ENCODE data around the gene TRIM32.

The TRIM32 gene

DNA sequence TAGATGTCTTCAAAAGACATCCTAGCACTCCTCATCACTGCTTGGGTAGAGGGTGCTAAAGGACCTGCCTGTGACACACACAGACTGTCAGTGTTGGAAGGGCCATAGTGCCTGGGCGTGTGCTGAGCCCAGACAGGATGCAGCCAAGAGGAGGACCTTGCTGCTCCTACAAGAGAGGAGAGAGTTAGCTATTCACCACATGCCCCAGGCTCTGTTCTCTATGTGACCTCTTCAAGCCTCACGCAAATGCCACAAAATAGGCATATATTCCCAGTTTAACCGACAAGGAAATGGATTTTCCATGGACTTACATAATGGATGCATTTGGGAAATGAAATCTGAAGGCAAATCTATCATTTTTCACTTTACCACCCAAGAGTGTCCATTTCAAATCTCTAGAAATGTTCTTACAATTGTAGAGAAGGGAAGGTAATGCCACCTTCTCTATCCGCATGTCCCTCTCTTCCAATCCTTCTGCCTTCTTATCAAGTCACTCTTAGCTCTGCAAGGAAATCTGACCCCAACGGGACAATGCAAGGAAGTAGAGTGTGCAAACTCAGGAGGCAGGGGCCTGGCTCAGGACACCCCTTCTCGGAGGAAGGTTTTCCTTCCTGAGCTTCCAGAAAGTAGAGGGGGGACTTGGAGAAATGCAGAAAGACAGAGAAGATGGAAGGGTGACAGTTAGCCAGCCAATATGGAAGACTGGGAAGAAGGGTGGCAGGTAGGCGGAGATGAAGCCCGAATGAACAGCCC, 49.5 kb downstream of the TRIM32 start:
- no peaks in the 10 kb centered on the region for H3K79me2 ChIP-seq (ENCODE audit: insufficient read depth, low read length)
- no peaks in the 10 kb centered on the region for H3K4me1 ChIP-seq (ENCODE audit: insufficient read depth, low read length, poor library complexity, severe bottlenecking)
- H3K4me2 ChIP-seq (ENCODE audit: low read depth, low read length, poor library complexity, severe bottlenecking), result no peak overlapping the region
- H3K27me3 ChIP-seq (ENCODE audit: insufficient read depth, low read length, poor library complexity, severe bottlenecking), result no peaks in the 10 kb centered on the region
- TF ChIP-seq, protein P1, sequence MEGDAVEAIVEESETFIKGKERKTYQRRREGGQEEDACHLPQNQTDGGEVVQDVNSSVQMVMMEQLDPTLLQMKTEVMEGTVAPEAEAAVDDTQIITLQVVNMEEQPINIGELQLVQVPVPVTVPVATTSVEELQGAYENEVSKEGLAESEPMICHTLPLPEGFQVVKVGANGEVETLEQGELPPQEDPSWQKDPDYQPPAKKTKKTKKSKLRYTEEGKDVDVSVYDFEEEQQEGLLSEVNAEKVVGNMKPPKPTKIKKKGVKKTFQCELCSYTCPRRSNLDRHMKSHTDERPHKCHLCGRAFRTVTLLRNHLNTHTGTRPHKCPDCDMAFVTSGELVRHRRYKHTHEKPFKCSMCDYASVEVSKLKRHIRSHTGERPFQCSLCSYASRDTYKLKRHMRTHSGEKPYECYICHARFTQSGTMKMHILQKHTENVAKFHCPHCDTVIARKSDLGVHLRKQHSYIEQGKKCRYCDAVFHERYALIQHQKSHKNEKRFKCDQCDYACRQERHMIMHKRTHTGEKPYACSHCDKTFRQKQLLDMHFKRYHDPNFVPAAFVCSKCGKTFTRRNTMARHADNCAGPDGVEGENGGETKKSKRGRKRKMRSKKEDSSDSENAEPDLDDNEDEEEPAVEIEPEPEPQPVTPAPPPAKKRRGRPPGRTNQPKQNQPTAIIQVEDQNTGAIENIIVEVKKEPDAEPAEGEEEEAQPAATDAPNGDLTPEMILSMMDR (conservative IDR thresholded peaks at IDR 0.05; ENCODE audit: low read length), result no peak
- no peak for TF ChIP-seq EZH2phosphoT487 (IDR thresholded peaks at IDR 0.05; ENCODE audit: borderline replicate concordance)
- no peak overlapping the region for H2AFZ ChIP-seq (ENCODE audit: low read length)
- no peaks in the 10 kb centered on the region for H4K20me1 ChIP-seq (ENCODE audit: insufficient read depth, low read length, poor library complexity, severe bottlenecking)
- no peaks in the 10 kb centered on the region for H3K9me3 ChIP-seq (ENCODE audit: insufficient read depth, low read depth, low read length)
- no peaks in the 10 kb centered on the region for H3K36me3 ChIP-seq (ENCODE audit: insufficient read depth, low read length)
- no peaks in the 10 kb centered on the region for H3F3A ChIP-seq (ENCODE audit: low read depth)
- no peaks in the 10 kb centered on the region for H3K9me2 ChIP-seq (replicated peaks; ENCODE audit: low read depth, low read length)
- H3K9ac ChIP-seq (ENCODE audit: low read depth, low read length, poor library complexity, severe bottlenecking), result no peak overlapping the region
- H3K4me3 ChIP-seq (ENCODE audit: low read length, poor library complexity, severe bottlenecking), result no peak overlapping the region

DNA sequence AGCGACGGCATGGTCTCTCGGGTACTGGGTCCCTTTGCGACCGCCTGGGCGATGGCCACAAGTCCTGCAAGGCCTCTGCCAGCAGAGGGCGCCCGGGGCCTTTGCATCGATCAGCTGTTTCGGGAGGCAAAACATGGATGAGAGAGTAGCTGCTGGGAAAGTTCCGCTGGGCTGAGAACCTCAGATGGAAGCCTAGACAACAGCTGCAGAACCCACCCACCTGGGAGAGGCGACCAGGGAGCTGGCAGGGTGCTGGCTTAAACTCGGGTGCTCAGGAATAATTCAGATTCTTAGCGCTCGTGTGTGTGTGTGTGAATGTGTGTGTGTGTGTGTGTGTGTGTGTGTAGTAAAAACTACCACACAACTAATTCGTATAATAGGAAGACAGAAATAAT, 50.0 kb downstream of the TRIM32 start:
- H3K4me3 ChIP-seq (ENCODE audit: low read length, poor library complexity, severe bottlenecking), result no peak overlapping the region
- no peak overlapping the region for H3K9ac ChIP-seq (ENCODE audit: low read depth, low read length, poor library complexity, severe bottlenecking)
- TF ChIP-seq, protein P1 (conservative IDR thresholded peaks at IDR 0.05; ENCODE audit: low read length), result peak; percentile 84
- TF ChIP-seq EZH2phosphoT487 (IDR thresholded peaks at IDR 0.05; ENCODE audit: borderline replicate concordance), result no peak
- no peaks in the 10 kb centered on the region for H3K4me1 ChIP-seq (ENCODE audit: insufficient read depth, low read length, poor library complexity, severe bottlenecking)
- no peaks in the 10 kb centered on the region for H3K79me2 ChIP-seq (ENCODE audit: insufficient read depth, low read length)
- H3K27me3 ChIP-seq (ENCODE audit: insufficient read depth, low read length, poor library complexity, severe bottlenecking), result no peaks in the 10 kb centered on the region
- no peak overlapping the region for H3K4me2 ChIP-seq (ENCODE audit: low read depth, low read length, poor library complexity, severe bottlenecking)
- H2AFZ ChIP-seq (ENCODE audit: low read length), result no peak overlapping the region
- no peaks in the 10 kb centered on the region for H3K9me2 ChIP-seq (replicated peaks; ENCODE audit: low read depth, low read length)
- no peaks in the 10 kb centered on the region for H3F3A ChIP-seq (ENCODE audit: low read depth)
- H3K36me3 ChIP-seq (ENCODE audit: insufficient read depth, low read length), result no peaks in the 10 kb centered on the region
- H4K20me1 ChIP-seq (ENCODE audit: insufficient read depth, low read length, poor library complexity, severe bottlenecking), result no peaks in the 10 kb centered on the region
- H3K9me3 ChIP-seq (ENCODE audit: insufficient read depth, low read depth, low read length), result no peaks in the 10 kb centered on the region

DNA sequence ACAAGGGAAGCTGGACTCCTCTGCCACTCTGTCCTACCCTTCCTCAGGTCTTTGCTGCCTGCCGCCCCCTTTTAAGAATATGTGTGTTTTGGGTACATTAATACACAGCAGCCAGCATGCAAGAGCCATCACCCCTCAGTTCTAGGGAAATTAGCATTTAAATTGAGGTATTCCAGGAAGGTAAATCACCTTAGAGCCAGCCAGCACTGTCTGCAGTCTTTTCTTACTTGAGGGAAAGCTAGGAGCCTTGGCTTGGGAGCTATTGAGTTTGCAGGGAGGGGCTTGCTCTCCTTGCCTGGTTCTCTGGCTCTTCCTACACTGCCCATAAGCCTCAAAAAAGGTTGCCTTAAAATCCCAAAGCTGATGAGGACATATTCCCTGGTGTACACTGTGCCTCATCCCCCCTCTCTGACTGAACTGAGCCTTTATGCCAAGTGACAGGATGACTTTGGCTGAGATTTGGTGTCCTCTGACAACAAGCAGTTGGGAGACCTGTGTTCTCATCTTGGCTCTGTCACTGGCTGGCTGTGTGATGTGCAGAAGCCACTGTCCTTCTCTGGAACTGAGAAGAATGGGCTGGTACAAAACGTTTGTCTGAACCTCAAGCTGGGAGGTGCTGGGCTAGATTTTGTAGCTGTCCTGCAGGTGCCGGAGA, 54.1 kb downstream of the TRIM32 start:
- H3K27me3 ChIP-seq (ENCODE audit: insufficient read depth, low read length, poor library complexity, severe bottlenecking), result no peaks in the 10 kb centered on the region

More for the DNA sequence above, 54.1 kb downstream of the TRIM32 start:
- Histone ChIP-seq H3K4me2 (ENCODE audit: low read depth, low read length, poor library complexity, severe bottlenecking) (no peak overlapping the region), H4K20me1 (ENCODE audit: insufficient read depth, low read length, poor library complexity, severe bottlenecking) (no peaks in the 10 kb centered on the region), H3K9me3 (ENCODE audit: insufficient read depth, low read depth, low read length) (no peaks in the 10 kb centered on the region), H3K9ac (ENCODE audit: low read depth, low read length, poor library complexity, severe bottlenecking) (no peak overlapping the region), H3F3A (ENCODE audit: low read depth) (no peaks in the 10 kb centered on the region), H3K4me3 (ENCODE audit: low read length, poor library complexity, severe bottlenecking) (no peak overlapping the region), H2AFZ (ENCODE audit: low read length) (no peak overlapping the region), H3K4me1 (ENCODE audit: insufficient read depth, low read length, poor library complexity, severe bottlenecking) (no peaks in the 10 kb centered on the region), H3K9me2 (replicated peaks; ENCODE audit: low read depth, low read length) (no peaks in the 10 kb centered on the region), H3K79me2 (ENCODE audit: insufficient read depth, low read length) (no peaks in the 10 kb centered on the region), H3K36me3 (ENCODE audit: insufficient read depth, low read length) (no peaks in the 10 kb centered on the region)
- TF ChIP-seq, protein P1 (conservative IDR thresholded peaks at IDR 0.05; ENCODE audit: low read length), result no peak
- TF ChIP-seq EZH2phosphoT487 (IDR thresholded peaks at IDR 0.05; ENCODE audit: borderline replicate concordance), result no peak

All from Loucy (cell line).